Measurements from ENCODE around the gene RPUSD2.

DNA sequence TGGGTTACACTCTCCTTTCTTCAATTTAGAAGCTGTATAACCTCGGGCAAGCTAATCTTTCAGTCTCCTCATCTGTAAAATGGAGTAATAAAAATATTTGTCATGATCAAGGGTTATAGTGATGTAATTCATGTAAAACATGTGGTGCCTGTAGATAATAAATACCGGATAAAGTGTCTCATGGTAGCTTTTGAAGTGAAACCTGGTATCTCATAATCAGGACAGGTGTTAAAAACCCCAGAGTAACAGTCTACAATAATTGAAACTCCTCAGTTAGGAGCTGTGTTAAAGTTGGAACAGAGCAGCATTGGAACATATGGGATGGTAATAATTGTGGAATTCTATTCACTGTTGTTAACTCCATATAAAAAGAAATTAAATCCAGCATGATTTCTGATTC is 24.1 kb downstream of the RPUSD2 start:
- no peak for TF ChIP-seq EZH2 (IDR thresholded peaks at IDR 0.05)
- no peak for TF ChIP-seq POLR2AphosphoS5 (IDR thresholded peaks at IDR 0.05; ENCODE audit: borderline replicate concordance, low read depth, low read length)

Data from SK-N-MC (cell line).